Activated CD8-positive, alpha-beta memory T cell treated with anti-CD3 and anti-CD28 coated beads for 48 hours (primary cell): ENCODE data around the gene TSPAN18.

Experiments
- DNase-seq, 3 experiments: peaks; one replicate each; pipeline ENCODE4 v3.0.0-alpha.2; 2020; ENCODE audit warnings: low read depth in 2 of 3, low spot score in 2 of 3

TSPAN18 gene, protein sequence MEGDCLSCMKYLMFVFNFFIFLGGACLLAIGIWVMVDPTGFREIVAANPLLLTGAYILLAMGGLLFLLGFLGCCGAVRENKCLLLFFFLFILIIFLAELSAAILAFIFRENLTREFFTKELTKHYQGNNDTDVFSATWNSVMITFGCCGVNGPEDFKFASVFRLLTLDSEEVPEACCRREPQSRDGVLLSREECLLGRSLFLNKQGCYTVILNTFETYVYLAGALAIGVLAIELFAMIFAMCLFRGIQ

DNA sequence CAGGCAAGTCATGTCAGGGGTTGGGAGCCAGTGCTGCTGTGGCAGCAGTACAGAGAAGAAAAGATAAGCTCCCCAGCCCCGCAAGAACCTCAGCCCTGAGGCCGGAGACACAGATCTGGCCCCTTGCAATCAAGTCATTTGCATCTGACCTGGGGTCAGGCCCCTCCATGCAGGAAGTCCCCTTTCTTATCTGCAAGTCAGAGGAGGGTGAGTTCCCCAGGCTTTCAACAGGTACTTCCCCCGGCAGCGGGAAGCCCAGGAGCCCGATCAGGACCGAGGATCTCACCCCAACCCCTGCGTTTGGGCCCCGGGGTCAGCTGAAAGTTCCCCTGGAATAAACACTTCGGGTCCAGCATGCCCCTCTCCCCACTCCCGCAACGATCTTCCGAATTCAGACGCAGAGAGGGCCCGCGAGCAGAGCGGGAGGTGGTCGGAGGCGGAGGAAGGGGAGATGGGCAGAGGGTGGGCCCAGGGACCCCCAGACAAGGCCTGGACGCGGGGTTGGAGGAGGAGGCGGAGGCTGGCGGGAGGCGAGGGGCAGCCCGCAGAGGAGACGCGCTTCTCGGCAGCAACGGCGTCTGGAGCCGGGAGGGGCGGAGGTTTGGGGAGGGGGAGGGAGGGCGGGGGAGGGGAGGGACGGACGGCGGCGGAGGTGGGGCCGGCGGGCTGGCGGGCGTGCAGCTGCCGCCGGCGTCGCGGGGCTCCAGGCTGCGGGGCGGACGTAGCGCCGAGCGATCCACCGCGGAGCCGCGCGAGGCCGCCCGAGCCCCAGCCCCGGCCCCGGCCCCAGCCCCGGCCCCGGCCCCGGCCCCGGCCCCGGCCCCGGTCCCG lies at the start of gene TSPAN18:
Gene TSPAN18, plus strand, starts transcription at position 680 of the 831 bp plus-strand sequence. CDS start 179,455 bp downstream, outside the sequence.
- DNase-seq: no peak

DNA sequence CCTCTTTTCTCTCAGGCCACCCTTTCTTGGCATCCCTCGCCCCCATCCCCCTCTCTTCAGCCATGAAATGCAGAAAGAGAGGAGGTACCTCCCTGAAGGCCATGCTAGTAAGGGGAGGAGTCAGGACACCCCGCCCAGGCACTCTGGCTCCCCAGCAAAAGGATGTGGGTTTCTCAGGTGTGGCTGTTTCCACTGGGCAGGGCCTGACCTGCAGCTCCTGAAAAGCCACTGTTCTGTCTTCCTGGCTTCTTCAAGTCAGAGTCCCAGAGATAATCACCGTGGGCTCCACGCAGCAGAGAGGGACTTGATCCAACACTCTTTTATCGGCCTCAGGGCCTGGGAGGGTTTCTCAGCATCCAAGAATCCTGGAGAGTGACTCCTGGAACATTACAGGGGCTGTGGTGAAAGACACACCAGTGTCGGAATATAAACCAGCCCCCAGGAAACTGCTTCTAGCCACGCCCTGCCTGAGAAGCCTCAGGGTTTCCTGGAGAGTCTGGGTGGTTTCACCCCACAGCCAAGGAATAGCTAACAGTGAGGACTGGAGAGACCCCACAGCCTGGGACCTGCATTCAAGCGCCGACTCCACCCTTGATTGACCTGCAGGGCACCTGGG lies 45.7 kb upstream of the TSPAN18 start:
- DNase-seq: peak in 1 of 3 experiments; percentile 8

DNA sequence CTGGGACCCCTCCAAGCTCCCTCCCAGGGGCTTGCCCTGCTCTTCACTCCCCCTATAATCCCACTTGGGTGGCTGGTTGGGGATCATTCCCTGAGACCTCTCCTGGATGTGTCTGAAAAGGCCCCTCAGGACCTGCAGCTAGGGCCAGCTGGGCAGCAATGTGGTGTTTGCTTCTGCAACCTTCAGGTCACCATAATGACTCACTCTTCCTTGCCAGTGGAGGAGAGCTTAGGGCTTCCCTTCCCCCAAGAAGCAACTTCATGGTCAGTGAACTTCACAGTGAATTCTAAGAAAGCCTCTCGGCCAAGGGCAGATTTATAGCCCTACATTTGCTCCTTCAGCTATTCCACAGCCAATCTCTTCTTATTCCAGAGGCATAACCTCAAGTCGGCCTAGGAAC lies 45.1 kb upstream of the TSPAN18 start:
- DNase-seq: no peak

DNA sequence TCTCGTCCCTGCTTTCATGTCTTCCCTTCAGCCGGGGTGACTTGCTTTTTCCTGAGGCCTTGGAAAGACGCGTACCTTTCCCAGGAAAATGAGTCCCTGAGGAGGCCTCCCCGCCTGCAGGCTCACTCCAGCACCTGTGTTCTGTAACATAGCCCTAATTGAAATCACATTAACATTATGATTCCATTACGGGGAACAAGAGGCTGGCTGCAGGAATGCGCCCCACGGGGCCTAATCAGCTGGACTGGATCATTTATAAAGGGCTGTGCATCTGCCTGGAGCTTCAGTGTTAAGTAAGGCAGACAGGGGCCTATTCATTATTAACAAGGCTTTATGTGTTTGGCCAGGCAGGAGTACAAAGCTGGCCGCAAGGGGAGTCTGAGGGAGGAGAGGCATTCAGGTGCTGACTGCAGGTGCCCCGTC lies 41.9 kb upstream of the TSPAN18 start:
- no peak for DNase-seq

DNA sequence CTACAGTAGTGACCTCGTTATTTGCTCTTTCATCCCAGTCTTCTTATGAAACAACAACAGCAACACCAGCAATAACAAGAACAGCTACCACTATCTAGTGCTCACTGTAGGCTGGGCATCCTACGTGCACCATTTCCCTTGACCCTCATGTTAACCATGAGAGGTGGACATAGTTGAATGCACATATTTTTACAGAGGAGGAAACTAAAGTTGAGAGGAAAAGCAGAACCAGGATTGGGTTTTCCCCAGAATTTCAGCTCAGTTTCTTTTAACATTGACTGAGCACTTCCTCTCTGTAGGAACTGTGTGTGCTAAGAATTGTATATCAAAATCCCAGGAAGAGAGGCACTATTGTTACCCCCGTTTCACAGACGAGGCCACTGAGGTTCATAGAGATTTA lies 39.4 kb upstream of the TSPAN18 start:
- no peak for DNase-seq

DNA sequence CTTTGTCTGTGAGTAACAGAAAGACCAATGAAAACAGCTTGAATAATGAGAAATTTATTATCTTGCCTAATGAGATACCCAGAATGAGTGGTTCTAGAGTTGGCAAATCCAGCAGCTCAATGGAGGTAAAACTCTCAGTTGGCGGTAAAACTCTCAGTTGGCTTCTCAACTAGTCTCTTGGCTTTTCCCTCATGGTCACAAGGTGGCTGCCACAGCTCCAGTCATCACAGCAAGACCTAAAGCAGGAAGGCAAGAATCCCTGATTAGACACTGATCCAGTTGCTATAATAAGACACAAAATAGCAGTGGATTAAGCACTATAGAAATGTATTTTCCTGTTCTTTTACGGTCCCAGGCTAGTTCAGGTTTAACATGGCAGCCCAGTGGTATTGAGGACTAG lies 37.5 kb upstream of the TSPAN18 start:
- DNase-seq: no peak

DNA sequence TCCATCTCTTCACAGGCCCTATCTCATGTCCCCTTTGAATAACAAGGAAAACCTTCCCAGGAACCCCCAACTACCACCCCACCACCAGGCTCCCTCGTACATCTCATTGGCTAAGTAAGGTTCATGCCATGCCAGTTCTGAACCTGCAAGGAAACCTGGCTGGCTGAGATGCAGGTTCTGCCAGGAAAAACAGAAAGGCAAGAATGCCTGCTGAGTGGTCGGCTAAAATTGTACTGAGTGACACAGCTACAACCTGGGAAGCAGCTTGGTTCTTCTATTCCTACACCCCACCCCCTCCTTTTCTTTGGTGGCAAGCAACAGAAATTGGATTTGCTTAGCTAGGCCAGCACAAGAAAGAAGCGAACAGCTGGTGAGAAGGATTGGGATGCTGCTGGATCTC lies 36.1 kb upstream of the TSPAN18 start:
- DNase-seq: no peak

DNA sequence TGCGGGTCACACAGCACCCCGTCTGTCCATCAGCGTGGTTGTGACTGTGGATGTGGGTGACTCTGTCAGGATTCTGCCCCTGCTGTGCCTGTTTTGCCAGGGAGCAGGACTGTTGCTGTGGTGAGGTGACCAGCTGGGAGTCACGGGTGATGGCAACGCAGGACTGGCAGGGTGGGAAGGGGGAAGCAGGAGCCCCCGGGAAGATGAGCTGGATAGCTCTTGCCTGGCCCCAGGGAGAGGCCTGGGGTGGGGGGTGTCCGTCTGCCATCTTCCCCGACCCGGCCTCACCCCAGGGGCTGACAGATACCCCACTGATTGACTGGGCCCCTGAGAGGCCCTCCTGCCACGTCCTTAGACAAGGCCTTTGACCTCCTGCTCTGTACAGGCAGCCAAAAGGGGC lies 34.3 kb upstream of the TSPAN18 start:
- no peak for DNase-seq

DNA sequence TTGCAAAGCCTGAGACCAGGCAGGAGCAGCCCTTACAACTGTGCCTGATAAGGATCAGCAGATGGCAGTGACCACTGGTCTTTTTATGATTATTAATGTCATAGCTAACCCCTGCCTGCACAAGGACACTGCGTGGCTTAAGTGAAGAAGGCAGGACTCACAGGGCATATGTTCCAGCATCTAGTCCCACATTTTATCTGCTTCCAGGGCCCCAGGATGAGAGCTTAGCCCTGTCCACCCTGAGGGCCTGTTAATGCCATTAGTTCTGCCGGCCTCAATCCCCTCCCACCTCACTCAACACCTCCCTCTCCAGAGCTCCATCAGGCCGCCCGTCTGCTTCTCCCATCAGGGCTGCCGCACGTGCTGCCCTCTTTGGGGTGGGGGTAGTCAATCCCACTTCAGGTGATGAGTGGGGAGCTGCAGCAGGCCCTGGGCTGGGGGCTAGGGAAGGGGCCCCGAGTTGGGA lies 33.1 kb upstream of the TSPAN18 start:
- no peak for DNase-seq

DNA sequence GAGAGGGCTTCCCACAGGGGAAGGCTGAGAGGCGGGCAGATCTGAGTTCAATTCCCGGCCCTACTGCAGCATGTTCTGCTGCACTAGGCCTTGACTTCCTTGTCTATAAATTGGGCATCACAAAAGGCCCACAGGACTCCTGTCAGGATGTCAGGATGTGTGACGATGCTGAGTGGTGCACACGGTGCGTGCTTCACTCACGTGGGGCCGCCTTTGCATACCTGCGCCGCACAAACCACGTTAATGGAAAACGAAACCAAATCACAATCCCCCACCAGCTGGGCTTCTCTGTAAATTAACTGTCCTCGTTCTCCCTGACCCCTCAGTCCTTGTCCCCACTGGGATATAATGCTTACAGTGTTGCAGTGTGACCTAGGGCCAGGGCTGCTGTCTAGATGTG lies 32.3 kb upstream of the TSPAN18 start:
- DNase-seq: no peak

DNA sequence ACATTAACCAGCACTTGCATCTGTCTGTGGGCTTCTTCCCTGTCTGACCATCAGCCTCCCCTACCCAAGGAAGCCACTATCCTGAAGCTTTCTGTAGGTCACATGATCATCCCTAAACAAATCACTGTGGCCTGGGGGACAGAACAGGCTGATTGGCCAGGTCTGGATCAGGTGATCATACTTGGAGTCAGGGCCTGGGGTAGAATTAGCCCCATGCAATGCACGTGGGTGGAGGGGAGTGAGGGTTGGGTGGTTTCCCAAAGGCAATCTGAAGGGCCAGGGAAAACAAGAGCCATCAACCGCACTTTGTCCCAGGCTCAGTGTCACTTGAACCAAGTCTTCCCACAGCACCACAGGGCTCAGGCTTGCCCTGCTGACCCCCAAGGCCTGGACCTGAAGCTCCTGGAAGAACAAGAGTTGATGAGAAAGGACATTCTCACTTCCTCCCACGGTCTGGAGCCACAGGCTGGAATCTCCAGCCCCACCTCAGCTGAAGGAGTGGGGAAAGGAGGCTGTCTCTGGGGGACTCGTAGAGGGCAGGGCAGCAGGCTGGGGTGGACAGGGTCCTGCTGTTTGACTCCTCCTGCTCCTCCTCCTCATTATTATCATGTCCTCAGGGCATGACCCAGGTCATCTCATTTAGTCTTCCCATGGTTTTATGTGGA lies 31.5 kb upstream of the TSPAN18 start:
- no peak for DNase-seq

DNA sequence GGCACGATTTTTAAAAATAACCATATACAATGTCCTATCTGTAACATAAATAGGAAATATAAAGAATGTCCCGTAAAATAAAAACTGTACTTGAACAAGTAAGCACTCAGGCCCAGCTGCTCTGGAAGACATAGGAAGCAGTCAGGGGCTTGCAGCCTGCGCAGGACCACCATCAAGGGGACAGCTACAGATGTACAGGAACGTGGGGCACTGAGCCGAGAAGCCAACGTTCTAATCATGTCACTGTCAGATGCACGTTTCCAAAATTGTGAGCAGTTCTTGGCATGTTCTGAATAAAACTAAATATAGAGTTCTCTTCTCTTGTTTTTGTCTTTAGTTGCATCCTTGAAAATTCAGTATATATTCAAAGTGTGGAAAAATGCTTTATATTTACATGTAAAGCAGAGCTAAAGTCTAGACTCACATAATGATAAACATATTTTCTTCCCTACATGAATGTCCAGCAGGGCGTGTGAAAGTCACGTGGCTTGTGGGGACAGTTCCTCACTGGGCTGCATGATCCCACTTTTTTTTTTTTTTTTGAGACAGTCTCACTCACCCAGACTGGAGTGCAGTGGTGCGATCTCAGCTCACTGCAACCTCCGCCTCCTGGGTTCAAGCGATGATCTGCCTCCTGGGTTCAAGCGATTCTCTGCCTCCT lies 28.4 kb upstream of the TSPAN18 start:
- no peak for DNase-seq

DNA sequence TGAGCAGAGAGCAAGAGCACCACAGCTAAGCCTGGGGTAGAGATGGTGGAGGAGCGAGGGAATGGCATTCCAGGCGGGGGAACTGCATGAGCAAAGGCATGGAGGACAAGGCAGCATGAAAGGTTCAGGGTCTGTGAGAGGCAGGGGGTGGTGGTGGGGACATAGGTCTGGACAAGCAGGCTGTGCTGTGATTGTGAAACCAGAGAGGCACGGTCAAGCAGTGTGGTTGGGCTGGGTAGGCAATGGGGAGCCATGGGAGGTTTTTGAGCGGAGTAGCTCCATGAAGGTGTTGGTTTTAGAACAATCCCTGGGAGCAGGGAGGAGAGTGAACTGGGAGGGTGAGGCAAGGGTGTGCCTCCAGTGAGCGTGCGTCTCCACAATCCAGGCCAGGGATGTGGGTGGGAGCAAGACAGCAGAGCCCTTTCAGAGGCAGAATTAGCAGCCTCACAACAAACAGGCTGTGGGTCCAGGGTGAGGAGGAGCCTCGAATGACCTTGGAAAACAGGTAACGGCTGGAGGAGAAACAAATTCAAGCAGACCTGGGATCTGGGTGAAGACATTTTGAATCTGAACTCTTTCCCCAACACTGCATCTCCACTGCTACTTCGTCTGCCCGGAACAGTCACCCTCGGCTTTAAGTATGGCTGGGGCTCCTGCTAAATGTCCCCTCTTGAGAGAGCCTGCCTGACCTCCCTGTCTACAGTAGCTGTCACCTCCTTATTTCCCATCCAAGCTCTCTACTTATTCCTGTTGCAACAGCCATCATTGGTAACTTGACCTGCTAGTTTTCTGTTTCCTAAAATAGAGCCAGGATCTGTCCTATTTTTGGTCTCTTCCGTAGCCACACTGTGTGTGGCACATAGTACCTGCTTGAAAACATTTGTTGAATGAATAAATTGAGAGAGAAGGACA lies 27.0 kb upstream of the TSPAN18 start:
- DNase-seq: no peak

DNA sequence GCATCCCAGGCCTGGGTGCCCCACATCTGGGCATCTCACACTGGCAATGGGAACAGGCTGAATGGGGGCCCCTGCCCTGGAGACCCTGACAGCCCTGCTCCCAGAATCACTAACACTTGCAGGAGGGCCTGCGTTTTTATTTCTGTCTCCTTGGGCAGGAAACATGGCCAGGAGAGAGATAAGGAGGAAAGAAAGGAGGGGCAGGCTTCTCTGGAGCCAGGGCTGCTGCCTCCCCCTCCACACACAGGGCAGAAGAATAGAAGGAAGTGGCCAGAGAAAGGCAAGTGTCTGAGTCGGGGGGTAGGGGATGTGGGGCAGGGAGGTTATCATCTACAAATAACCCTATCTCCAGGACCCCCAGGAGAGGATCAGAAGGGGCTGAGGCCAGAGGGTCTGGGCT lies 25.5 kb upstream of the TSPAN18 start:
- no peak for DNase-seq

DNA sequence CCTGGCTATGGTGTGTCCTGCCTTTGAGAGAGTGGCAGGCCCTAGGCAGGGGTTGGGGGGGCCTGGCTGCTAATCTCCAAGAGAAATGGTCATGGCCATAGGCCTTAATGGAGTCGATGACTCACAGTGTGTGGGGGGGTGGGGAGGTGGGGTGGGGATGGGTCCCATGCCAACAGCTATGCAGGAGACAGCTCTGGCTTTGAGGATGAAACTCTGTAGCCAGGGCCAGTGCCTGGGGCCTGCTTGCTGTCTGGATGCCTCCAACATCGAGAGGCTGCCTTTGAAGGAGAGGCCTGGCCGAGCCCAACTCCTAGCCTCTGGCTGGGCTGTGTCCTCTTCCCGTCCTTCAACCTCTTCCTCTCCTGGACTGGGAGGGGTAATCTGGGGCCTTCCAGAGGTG lies 23.9 kb upstream of the TSPAN18 start:
- DNase-seq: no peak

DNA sequence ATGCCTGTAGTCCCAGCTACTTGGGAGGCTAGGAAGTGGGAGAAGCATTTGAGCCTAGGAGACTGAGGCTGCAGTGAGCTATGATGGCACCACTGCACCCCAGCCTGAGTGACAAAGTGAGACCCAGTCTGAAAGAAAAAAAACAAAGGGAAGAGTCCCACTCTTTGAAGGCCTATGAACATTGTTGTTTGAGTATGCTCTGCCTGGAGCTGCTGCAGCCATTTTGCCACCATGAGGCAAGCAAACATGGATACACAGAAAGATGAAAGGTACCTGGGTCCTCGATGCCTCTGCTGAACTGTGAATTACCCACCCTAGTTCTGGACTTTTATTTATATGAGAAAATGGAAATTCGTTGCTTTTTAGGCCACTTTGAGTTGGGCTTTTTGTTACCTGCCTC lies 19.7 kb upstream of the TSPAN18 start:
- DNase-seq: no peak

DNA sequence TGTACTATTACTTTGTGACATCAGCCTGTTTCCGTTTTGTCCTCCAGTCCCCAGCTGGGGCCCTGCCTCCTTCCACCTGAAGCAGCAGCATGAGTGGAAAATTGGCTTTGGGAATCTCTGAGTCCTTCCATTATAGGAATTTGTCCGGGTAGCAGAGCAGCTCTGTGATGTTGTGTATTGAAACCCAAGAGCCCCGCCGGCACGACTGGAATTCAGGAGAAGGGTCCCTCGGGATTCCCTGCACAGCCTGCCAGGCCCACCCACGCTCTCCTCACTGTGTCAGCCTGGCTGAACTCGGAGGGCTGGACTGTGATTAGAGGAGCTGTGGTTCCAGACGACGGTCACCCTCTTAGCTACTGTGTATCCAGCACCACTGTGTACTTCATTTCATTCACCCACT lies 18.8 kb upstream of the TSPAN18 start:
- DNase-seq: no peak

DNA sequence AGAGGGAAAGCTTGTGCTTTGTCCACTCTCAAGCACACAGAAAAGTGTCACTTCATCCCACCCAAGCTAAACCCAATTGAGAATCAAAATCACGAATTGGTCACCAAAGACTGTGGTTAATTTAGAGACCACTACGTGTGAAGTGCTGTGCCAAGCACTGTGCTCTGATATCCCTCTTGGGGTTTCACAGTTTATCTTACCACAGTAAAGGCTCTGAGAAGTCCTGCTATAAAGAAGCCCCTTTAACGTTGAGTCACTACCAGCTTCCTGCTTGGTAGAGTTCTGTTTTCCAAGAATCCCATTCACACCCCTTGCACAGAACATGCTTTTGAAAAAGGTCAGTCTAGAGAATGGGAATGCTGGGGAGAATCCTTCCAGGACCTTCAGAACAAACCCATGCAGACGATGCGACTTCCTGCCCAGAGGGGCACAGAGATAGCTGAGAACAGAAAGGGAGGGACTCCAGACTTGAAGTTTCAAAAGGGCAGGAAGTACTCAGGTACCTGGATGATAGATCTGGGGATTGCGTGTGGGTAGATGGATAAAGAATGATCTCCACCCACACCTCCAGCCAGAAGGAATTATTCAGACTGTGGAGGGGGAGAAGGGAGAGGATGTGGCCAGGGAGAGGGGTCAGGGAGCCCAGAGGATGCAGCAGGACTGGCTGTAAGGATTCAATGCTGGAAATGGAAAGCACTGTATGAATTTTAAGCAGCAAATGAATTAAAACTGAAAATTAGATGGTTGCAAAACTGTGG lies 18.1 kb upstream of the TSPAN18 start:
- no peak for DNase-seq

DNA sequence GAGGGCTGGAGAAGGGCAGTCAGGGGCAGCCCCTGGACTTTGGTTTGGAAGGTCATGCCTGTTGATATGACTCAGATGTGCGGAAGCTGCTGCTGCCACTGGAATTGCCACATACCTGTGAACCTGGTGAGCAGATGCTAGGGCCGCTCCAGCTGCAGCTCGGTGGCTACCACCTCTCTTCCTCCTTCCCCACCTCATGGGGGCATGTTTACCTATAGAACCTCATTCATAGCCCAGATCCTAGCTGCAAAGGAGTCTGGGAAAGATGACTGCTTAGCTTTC lies 17.5 kb upstream of the TSPAN18 start:
- no peak for DNase-seq

DNA sequence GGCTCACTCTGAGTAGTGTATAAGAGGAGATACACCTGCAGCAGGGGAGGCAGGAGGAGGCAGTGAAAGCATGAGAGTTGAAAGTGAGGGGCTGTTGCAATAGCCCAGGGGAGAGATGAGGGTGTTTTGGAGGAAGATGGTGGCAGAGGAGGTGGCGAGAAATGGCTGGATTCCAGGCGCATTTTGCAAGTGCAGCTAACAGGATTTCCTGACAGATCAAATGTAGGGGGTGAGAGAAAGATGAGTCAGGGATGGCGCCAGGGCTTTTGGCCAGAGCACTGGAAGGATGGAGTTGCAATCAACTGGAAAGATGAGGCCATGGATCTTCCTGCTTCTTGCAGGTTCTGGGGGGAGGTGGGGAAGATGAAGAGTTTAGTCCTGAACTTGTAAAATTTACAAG lies 16.8 kb upstream of the TSPAN18 start:
- no peak for DNase-seq
